Sigmoid colon (tissue), 4 donors: ENCODE measurements around the gene MFAP5.

Experiments used
- CTCF ChIP-seq, 4 experiments: fragments of 450-650 bp in 3 of 4; fragments of 200-600 bp in 1 of 4; IDR thresholded peaks; one replicate each; pipeline ENCODE4 v1.5.1; 2016 to 2019; ENCODE audit warnings: antibody characterized with exemption in 4 of 4, mild to moderate bottlenecking in 3 of 4, moderate library complexity in 2 of 4
- EP300 ChIP-seq, 4 donors: sonication (generic); formaldehyde crosslinking; IDR thresholded peaks; one replicate each; pipeline ENCODE4 v1.6.1; 2017; ENCODE audit warnings: antibody characterized with exemption in 4 of 4
- POLR2A ChIP-seq, 2 donors: fragments of 450-650 bp; IDR thresholded peaks; one replicate each; pipeline ENCODE4 v1.6.1; 2016; ENCODE audit warnings: antibody characterized with exemption in 2 of 2, mild to moderate bottlenecking in 2 of 2, moderate library complexity in 2 of 2
- POLR2AphosphoS5 ChIP-seq, 4 donors: sonication (generic); formaldehyde crosslinking; IDR thresholded peaks; one replicate each; pipeline ENCODE4 v1.6.1; 2017; ENCODE audit warnings: antibody characterized with exemption in 4 of 4

GRCh38 chr12:8615206-8615605 lies 47.4 kb downstream of the MFAP5 start:
- TF ChIP-seq POLR2AphosphoS5 (IDR thresholded peaks at IDR 0.05): no peak
- no peak for TF ChIP-seq EP300 (IDR thresholded peaks at IDR 0.05)
- TF ChIP-seq CTCF (IDR thresholded peaks at IDR 0.05): no peak
- no peak for TF ChIP-seq POLR2A (IDR thresholded peaks at IDR 0.05)
